Gastrocnemius medialis (tissue), 4 donors: ENCODE measurements around the gene BRIX1. TPM values are rescaled to one million over a fixed set of nuclear protein-coding genes. Genes with fewer than 3 reads are reported as not detected.

Experiments
- ATAC-seq, 2 donors: fragments of 150-250 bp; one replicate each; pipeline ENCODE4 v1.9.1; 2016
- DNase-seq, 2 donors: peaks; one replicate each; pipeline ENCODE4 v3.0.0-alpha.2; 2019
- H3K27ac ChIP-seq, 4 donors: fragments of 200-600 bp; sonication (generic); 1 replicate in 1 of 4; 2 replicates in 3 of 4; pipeline ENCODE4 v1.5.1; 2016 to 2018; ENCODE audit warnings: mild to moderate bottlenecking in 2 of 4, moderate library complexity in 1 of 4
- H3K27me3 ChIP-seq, 3 donors: fragments of 200-600 bp; sonication (generic) in 2 of 3; 1 replicate in 1 of 3; 2 replicates in 2 of 3; pipeline versions ENCODE4 v1.5.1 to v1.6.0; 2016 to 2019; ENCODE audit warnings: mild to moderate bottlenecking in 1 of 3, moderate library complexity in 1 of 3
- H3K36me3 ChIP-seq, 2 donors: fragments of 200-600 bp; sonication (generic) in 1 of 2; one replicate each; pipeline ENCODE4 v1.5.1; 2017 to 2018
- H3K4me1 ChIP-seq, 2 donors: fragments of 200-600 bp; sonication (generic) in 1 of 2; one replicate each; pipeline ENCODE4 v1.5.1; 2016 to 2017; ENCODE audit warnings: mild to moderate bottlenecking in 2 of 2
- H3K4me3 ChIP-seq, 4 donors: fragments of 200-600 bp; sonication (generic) in 3 of 4; 1 replicate in 1 of 4; 2 replicates in 3 of 4; pipeline ENCODE4 v1.5.1; 2016 to 2019; ENCODE audit warnings: mild to moderate bottlenecking in 2 of 4
- H3K9me3 ChIP-seq, 3 donors: fragments of 200-600 bp; sonication (generic) in 2 of 3; 1 replicate in 1 of 3; 2 replicates in 2 of 3; pipeline ENCODE4 v1.5.1; 2016 to 2019
- CTCF ChIP-seq, 5 experiments: fragments of 450-650 bp in 3 of 5; fragments of 200-600 bp in 2 of 5; sonication (generic) in 2 of 5; IDR thresholded peaks in 4 of 5; conservative IDR thresholded peaks in 1 of 5; 1 replicate in 4 of 5; 2 replicates in 1 of 5; pipeline ENCODE4 v1.5.1; 2016 to 2019; ENCODE audit warnings: antibody characterized with exemption in 5 of 5, mild to moderate bottlenecking in 3 of 5, moderate library complexity in 3 of 5
- POLR2A ChIP-seq, 2 donors: fragments of 450-650 bp; IDR thresholded peaks; one replicate each; pipeline ENCODE4 v1.6.1; 2017; ENCODE audit warnings: antibody characterized with exemption in 2 of 2, mild to moderate bottlenecking in 2 of 2, moderate library complexity in 2 of 2
- in situ Hi-C, 4 donors: fragments of 200-750 bp; cut with MboI; loops; one replicate each; pipeline versions ENCODE4 v1.15.0 to v1.8.0; 2017; ENCODE audit warnings: low sequenced_read_pairs in 4 of 4
- intact Hi-C: fragments of 100-400 bp; cut with DNase I; formaldehyde crosslinking; loops from one replicate; pipeline ENCODE4 v1.15.1; 2023; ENCODE audit warnings: low total_unique reads
- total RNA-seq, 4 donors: library from RNA; depleted of rRNA; stranded (reverse); fragments of >200 nt; gene quantifications; one replicate each; pipeline versions ENCODE4 v1.1.0 to v1.2.3, GENCODE V29; 2016

Gene BRIX1
- total RNA-seq, 4 donors from 2014 or later: 9.2 to 15.7 (median 12.0) TPM

GRCh38 chr5:34914671-34915138 lies 806 bp upstream of the BRIX1 start:
- ATAC-seq (peak; percentile 2 to 4), DNase-seq (peak; percentile 2 to 30)
- intact Hi-C loops: loop anchor here (1.0 to 5.0 kb wide), 2 partner anchors 15 to 907 kb away; partner anchors contain the start of genes AMACR and DNAJC21
- Histone ChIP-seq H3K36me3 (peaks cover 0 to 29% of the 10 kb centered on the region in 2 donors), H3K9me3 (no peaks in the 10 kb centered on the region), H3K4me1 (peaks cover 20 to 23% of the 10 kb centered on the region in 2 donors), H3K4me3 (peak overlapping the region; percentile 74 to 96 (median 88)), H3K27ac (peak overlapping the region; percentile 78 to 92 (median 84)), H3K27me3 (no peaks in the 10 kb centered on the region)
- no peak for TF ChIP-seq POLR2A (IDR thresholded peaks at IDR 0.05)
- TF ChIP-seq CTCF (IDR thresholded peaks at IDR 0.05 in 4 of 5, conservative IDR thresholded peaks at IDR 0.05 in 1 of 5): no peak
- in situ Hi-C loops: loop anchor here in 2 of 4 donors (25.0 kb wide), 1 partner anchor 902 kb away; the partner anchor contains the start of gene AMACR (in 2 of the 2)

- Histone ChIP-seq H3K4me3 (peak overlapping the region; percentile 74 to 96 (median 88)), H3K9me3 (no peaks in the 10 kb centered on the region), H3K36me3 (peaks cover 0 to 31% of the 10 kb centered on the region in 2 donors), H3K27me3 (no peaks in the 10 kb centered on the region), H3K4me1 (peaks cover 20 to 23% of the 10 kb centered on the region in 2 donors), H3K27ac (peak overlapping the region; percentile 78 to 92 (median 84))
- no peak for TF ChIP-seq CTCF (IDR thresholded peaks at IDR 0.05 in 4 of 5, conservative IDR thresholded peaks at IDR 0.05 in 1 of 5)
- no peak for TF ChIP-seq POLR2A (IDR thresholded peaks at IDR 0.05)
- intact Hi-C loops (loop anchor here (1.0 to 5.0 kb wide), 2 partner anchors 13 to 909 kb away; partner anchors contain the start of genes AMACR and DNAJC21), in situ Hi-C loops (loop anchor here in 2 of 4 donors (25.0 kb wide), 1 partner anchor 904 kb away; the partner anchor contains the start of gene AMACR (in 2 of the 2))
- DNase-seq (no peak), ATAC-seq (peak; percentile 21 to 46)
These were observed 313 bp downstream of the BRIX1 start for GRCh38 chr5:34915856-34916192.

- in situ Hi-C loops (loop anchor here in 2 of 4 donors (25.0 kb wide), 1 partner anchor 904 kb away; the partner anchor contains the start of gene AMACR (in 2 of the 2)), intact Hi-C loops (loop anchor here (5.0 kb wide), 1 partner anchor 909 kb away; the partner anchor contains the start of gene AMACR)
- peaks cover 20 to 23% of the 10 kb centered on the region in 2 donors for H3K4me1 ChIP-seq
- peaks cover 0 to 31% of the 10 kb centered on the region in 2 donors for H3K36me3 ChIP-seq
- H3K27me3 ChIP-seq: no peaks in the 10 kb centered on the region
- DNase-seq (no peak), ATAC-seq (no peak)
- TF ChIP-seq POLR2A (IDR thresholded peaks at IDR 0.05) (no peak), CTCF (IDR thresholded peaks at IDR 0.05 in 4 of 5, conservative IDR thresholded peaks at IDR 0.05 in 1 of 5) (no peak)
- H3K4me3 ChIP-seq: peak overlapping the region; percentile 74 to 96 (median 88)
- H3K27ac ChIP-seq: peak overlapping the region in 2 of 4 donors; percentile 78 to 92
- H3K9me3 ChIP-seq: no peaks in the 10 kb centered on the region
These were observed 1.0 kb downstream of the BRIX1 start for GRCh38 chr5:34916518-34916917.

- Histone ChIP-seq H3K9me3 (no peaks in the 10 kb centered on the region), H3K4me1 (peaks cover 20 to 23% of the 10 kb centered on the region in 2 donors), H3K4me3 (no peak overlapping the region), H3K27me3 (no peaks in the 10 kb centered on the region), H3K36me3 (peaks cover 0 to 36% of the 10 kb centered on the region in 2 donors), H3K27ac (no peak overlapping the region)
- intact Hi-C loops (loop anchor here (5.0 kb wide), 1 partner anchor 911 kb away; the partner anchor contains the start of gene AMACR), in situ Hi-C loops (loop anchor here in 2 of 4 donors (25.0 kb wide), 1 partner anchor 906 kb away; the partner anchor contains the start of gene AMACR (in 2 of the 2))
- ATAC-seq (no peak), DNase-seq (no peak)
- TF ChIP-seq CTCF (IDR thresholded peaks at IDR 0.05 in 4 of 5, conservative IDR thresholded peaks at IDR 0.05 in 1 of 5) (no peak), POLR2A (IDR thresholded peaks at IDR 0.05) (no peak)
These were observed 2.5 kb downstream of the BRIX1 start for GRCh38 chr5:34918025-34918424.
